ENCODE data around the gene TSPAN7.
A peak's percentile ranks its signal among the peaks of the same experiment; 100 is the strongest.

- TF ChIP-seq CTCF (IDR thresholded peaks at IDR 0.05) (peak in 1 of 7 experiments; percentile 2), POLR2A (IDR thresholded peaks at IDR 0.05) (no peak)
Measured at GRCh38 chrX:38652934-38653442, 91.6 kb downstream of the TSPAN7 start.
